Activated CD8-positive, alpha-beta memory T cell treated with anti-CD3 and anti-CD28 coated beads, Interleukin-2, amount 10 ng/mL, durations not matched to agents 7 days and 5 days (primary cell): Measurements from ENCODE around the gene ATF1. TPM values are rescaled to one million over a fixed set of nuclear protein-coding genes. Genes with fewer than 3 reads are reported as not detected.

ENCODE experiments used
- ATAC-seq: fragments of 150-1000 bp; cut with Tn5 transposase; one replicate; pipeline ENCODE4 v1.10.0; 2021; ENCODE audit warnings: moderate library complexity
- CTCF ChIA-PET: fragments of 350-600 bp; sonication (Branson Sonifier 250); formaldehyde crosslinking; loops from one replicate; lab custom pipeline; 2021; ENCODE audit warnings: antibody characterized with exemption; lab: Charles Lee
- DNase-seq: peaks from one replicate; pipeline ENCODE4 v3.0.0-alpha.2; 2020
- H3K27ac Mint-ChIP-seq: one replicate; pipeline ENCODE4 v1.8.0; 2021; ENCODE audit warnings: mild to moderate bottlenecking, mixed read lengths
- H3K27me3 Mint-ChIP-seq: one replicate; pipeline ENCODE4 v1.8.0; 2021; ENCODE audit warnings: mixed read lengths
- H3K36me3 Mint-ChIP-seq: one replicate; pipeline ENCODE4 v1.8.0; 2021; ENCODE audit warnings: mild to moderate bottlenecking, mixed read lengths
- H3K4me1 Mint-ChIP-seq: one replicate; pipeline ENCODE4 v1.8.0; 2021; ENCODE audit warnings: mixed read lengths
- H3K4me3 Mint-ChIP-seq: one replicate; pipeline ENCODE4 v1.8.0; 2021; ENCODE audit warnings: mild to moderate bottlenecking, moderate library complexity, mixed read lengths
- H3K9me3 Mint-ChIP-seq: one replicate; pipeline ENCODE4 v1.8.0; 2022; ENCODE audit warnings: low read depth, mixed read lengths
- total RNA-seq, 2 experiments: library from RNA; stranded (reverse); gene quantifications; one replicate each; pipeline ENCODE4 v1.2.3, GENCODE V29; 2021

Gene ATF1
- total RNA-seq, 2 experiments from 2014 or later, result 29.4 to 44.0 TPM

DNA sequence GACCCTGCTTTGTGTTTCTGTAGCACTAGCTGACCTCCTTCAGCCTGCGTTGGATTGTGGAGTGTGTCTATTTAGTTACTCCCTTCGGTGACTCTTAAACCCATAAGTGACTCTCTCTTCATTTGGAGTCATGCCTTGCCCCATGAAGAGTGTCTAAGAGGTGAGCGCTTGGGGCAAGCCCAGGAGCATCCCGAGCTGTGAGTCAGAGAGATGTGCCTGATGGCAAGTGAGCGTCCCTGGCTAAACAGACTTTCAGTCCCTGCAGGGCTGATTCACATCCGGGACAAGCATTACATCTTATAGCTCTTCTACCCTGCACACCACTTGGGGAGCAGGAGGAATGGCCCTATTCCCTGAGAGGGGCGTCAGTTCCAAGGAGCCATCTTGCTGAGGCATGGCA is 24.3 kb upstream of the ATF1 start:
- no peaks in the 10 kb centered on the region for H3K9me3 Mint-ChIP-seq
- CTCF ChIA-PET, result interaction anchor here (0.6 kb wide), 1 partner anchor 52 kb away, joined by 3 read pairs; no protein-coding TSS in a partner anchor
- DNase-seq (no peak), ATAC-seq (no peak)
- H3K27ac Mint-ChIP-seq, result no peak overlapping the region
- H3K4me3 Mint-ChIP-seq, result no peak overlapping the region
- H3K36me3 Mint-ChIP-seq, result peaks cover 25% of the 10 kb centered on the region
- H3K4me1 Mint-ChIP-seq, result no peaks in the 10 kb centered on the region
- no peaks in the 10 kb centered on the region for H3K27me3 Mint-ChIP-seq

DNA sequence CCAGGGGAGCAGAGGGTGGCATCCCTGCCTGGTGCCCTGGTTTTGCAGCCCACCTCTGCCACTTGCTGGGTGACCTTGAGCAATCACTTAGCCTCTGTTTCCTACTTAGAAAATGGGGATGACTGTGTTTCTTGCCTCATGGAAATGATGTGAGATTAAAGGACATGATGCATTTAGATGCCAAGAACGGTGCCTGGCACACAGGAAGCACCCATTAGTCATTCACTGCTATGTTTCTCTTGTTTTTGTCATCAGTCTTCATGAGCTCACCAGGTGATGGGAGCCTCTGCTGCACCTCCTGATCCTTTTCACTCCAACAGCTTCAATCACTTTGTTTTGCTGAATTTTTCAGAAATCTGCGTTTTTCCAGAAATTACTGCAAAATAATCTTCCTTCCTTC is 23.6 kb upstream of the ATF1 start:
- Mint-ChIP-seq H3K27ac (no peak overlapping the region), H3K4me1 (no peaks in the 10 kb centered on the region), H3K9me3 (no peaks in the 10 kb centered on the region), H3K4me3 (no peak overlapping the region), H3K36me3 (peaks cover 25% of the 10 kb centered on the region), H3K27me3 (no peaks in the 10 kb centered on the region)
- CTCF ChIA-PET, result interaction anchor here (1.3 to 1.4 kb wide), 2 partner anchors 15 to 25 kb away, joined by 3 read pairs; no protein-coding TSS in a partner anchor
- no peak for DNase-seq
- no peak for ATAC-seq

DNA sequence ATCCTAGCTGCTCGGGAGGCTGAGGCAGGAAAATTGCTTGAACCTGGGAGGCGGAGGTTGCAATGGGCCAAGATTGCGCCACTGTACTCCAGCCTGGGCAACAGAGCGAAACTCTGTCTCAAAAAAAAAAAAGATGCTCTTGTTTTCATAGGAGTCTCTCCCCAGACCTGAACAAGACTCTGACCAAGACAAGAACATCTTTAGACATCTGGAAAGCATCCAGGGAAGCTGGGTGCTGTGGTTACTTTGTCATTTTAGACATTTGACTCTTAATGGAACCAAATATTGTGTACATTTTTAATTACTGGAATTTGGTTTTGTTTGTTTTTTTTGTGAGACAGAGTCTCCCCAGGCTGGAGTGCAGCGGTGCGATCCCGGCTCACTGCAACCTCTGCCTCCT is 21.1 kb upstream of the ATF1 start:
- DNase-seq, result no peak
- Mint-ChIP-seq H3K36me3 (peaks cover 26% of the 10 kb centered on the region), H3K9me3 (no peaks in the 10 kb centered on the region), H3K4me1 (no peaks in the 10 kb centered on the region), H3K4me3 (no peak overlapping the region), H3K27me3 (no peaks in the 10 kb centered on the region), H3K27ac (no peak overlapping the region)
- no peak for ATAC-seq
- CTCF ChIA-PET, result no interaction called here

DNA sequence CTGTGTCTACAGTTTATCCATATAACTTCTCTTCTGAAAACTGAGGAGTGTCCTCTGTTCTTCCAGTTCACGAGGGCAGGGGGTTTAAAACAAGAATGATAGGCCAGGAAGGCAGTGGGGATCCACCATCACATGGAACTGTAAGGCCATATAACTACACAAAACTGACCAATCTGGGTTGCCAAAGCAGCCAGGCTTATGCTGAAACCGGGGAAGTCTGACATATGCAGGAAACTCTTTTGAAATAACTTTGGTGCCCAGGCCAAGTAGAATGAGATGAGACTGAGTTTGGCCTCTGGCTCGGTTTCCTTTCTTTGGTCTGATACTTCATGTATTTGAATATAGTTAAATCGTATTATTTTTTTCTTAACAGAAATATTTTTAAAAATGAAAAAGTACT is 18.0 kb upstream of the ATF1 start:
- Mint-ChIP-seq H3K27ac (no peak overlapping the region), H3K36me3 (peaks cover 11% of the 10 kb centered on the region), H3K4me1 (no peaks in the 10 kb centered on the region), H3K9me3 (no peaks in the 10 kb centered on the region), H3K27me3 (no peaks in the 10 kb centered on the region), H3K4me3 (no peak overlapping the region)
- ATAC-seq (no peak), DNase-seq (no peak)
- CTCF ChIA-PET, result no interaction called here

DNA sequence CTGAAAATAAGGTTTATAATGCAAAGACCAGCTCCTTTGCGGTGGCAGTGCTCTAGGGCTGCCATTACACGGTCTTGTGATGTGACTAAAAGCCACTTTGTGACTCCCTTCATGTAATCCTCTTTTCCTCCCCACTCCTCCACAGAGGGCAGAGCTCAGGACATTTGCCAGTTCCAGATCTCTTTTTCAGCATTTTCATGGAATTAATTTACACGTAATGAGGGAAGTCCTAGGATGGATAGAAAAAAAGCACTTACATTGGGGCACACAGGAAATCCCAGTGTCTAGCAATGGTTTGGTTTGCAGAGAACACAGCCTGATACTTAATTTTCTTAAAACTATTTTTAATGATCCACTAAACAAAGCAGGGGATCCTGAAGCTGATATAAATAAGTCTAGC is 17.5 kb upstream of the ATF1 start:
- Mint-ChIP-seq H3K9me3 (no peaks in the 10 kb centered on the region), H3K4me3 (no peak overlapping the region), H3K36me3 (peaks cover 7% of the 10 kb centered on the region), H3K27ac (no peak overlapping the region), H3K4me1 (no peaks in the 10 kb centered on the region), H3K27me3 (no peaks in the 10 kb centered on the region)
- DNase-seq (no peak), ATAC-seq (no peak)
- CTCF ChIA-PET, result no interaction called here

DNA sequence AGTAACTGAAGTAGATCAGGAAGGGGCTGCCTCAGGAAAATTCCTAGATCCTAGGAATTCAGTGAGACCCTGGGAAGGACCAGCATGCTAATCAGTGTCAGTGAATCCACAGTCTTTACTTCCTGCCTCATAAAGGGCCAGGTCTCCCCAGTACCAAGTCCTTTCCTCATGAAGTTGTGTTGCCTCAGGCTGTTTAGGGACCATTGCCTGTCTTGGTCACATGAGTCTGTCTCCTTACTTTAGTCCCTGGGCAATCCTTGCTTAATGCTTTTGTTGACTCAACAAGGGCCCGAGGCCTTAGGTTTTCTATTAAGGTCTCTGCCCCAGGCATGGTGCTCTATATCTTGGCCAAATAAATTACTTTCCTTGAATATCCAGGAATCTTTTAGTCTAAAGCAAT is 16.1 kb upstream of the ATF1 start:
- DNase-seq, result no peak
- no peaks in the 10 kb centered on the region for H3K27me3 Mint-ChIP-seq
- H3K4me3 Mint-ChIP-seq, result no peak overlapping the region
- CTCF ChIA-PET, result no interaction called here
- peaks cover 5% of the 10 kb centered on the region for H3K36me3 Mint-ChIP-seq
- no peaks in the 10 kb centered on the region for H3K4me1 Mint-ChIP-seq
- no peak for ATAC-seq
- H3K27ac Mint-ChIP-seq, result no peak overlapping the region
- H3K9me3 Mint-ChIP-seq, result no peaks in the 10 kb centered on the region

DNA sequence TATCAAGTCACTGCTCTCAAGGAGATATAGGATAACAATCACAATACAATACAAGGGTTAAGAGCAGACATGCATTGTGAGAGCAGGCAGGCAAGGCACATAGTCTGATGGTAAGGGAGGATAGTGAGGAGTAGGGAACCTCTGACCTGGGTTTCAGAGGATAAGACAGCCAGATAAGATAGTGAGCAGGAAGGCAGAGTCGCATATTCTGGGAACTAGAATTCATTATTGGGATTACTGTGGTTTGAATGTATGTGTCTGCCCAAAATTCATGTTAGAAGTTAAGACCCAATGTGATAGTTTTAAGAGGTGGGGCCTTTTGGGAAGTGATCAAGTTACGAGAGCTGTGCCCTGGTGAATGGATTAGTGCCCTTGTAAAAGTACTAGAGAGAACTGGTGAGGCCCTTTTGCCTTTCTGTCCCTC is 14.4 kb upstream of the ATF1 start:
- Mint-ChIP-seq H3K36me3 (peaks cover 3% of the 10 kb centered on the region), H3K4me1 (no peaks in the 10 kb centered on the region), H3K9me3 (no peaks in the 10 kb centered on the region), H3K4me3 (no peak overlapping the region), H3K27me3 (no peaks in the 10 kb centered on the region), H3K27ac (no peak overlapping the region)
- ATAC-seq, result no peak
- CTCF ChIA-PET, result interaction anchor here (0.6 to 1.3 kb wide), 2 partner anchors 14 to 580 kb away, joined by 3 read pairs; no protein-coding TSS in a partner anchor
- no peak for DNase-seq

DNA sequence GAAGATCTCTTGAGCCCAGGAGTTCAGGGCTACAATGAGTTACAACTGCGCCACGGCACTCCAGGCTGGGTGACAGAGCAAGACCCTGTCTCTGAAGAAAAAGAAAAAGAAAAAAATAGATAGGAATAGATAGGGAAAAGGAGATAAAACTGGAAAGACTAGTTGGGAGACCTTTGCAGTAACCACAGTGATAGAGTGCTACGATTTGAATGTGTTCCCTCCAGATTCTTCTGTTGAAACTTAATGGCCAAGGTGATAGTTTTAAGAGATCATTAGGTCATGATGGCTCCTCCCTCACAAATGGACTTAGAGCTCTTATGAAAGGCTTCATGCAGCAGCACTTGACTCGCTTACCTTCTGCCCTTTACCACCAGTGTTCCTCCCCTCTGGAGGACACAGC is 13.5 kb upstream of the ATF1 start:
- CTCF ChIA-PET, result no interaction called here
- Mint-ChIP-seq H3K9me3 (no peaks in the 10 kb centered on the region), H3K4me3 (no peak overlapping the region), H3K27ac (no peak overlapping the region), H3K4me1 (no peaks in the 10 kb centered on the region), H3K36me3 (peaks cover 2% of the 10 kb centered on the region), H3K27me3 (no peaks in the 10 kb centered on the region)
- ATAC-seq, result no peak
- no peak for DNase-seq

DNA sequence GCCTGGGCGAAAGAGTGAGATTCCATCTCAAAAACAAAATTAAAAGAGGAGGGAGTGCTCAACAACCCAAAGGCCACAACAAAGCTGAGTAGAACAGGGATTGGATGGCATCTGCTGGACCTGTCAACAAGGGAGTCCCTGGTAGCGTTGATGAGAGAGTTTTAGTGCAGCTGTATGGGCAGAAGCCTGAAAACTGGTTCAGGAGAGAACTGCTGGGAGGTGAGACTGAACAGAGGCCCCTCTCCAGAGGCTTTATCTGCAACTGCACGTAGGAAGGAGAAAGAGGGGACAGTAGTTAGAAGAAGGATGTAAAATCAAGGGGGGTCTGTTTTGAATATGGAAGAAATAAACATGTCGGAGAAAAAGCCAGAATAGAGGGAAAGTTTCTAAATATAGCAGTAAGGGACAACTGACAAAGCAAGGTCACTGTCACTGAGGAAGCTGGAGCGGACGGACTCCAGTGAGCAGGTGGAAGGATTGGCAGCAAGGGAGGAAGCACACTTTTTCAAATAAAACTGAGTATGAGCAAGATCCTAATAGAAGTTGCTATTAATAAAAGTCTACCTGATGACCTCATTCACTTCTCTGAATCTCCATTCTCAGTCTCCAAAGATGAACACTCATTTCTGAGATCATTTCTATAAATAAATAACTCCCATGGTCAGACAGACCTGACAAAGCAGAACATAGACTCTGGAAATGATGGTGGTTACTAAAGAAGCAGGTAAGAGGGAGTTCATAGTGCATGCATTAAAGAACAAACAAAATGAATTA is 11.8 kb upstream of the ATF1 start:
- Mint-ChIP-seq H3K27ac (no peak overlapping the region), H3K4me1 (peaks cover 2% of the 10 kb centered on the region), H3K4me3 (no peak overlapping the region), H3K9me3 (no peaks in the 10 kb centered on the region), H3K36me3 (no peaks in the 10 kb centered on the region), H3K27me3 (no peaks in the 10 kb centered on the region)
- DNase-seq (no peak), ATAC-seq (no peak)
- CTCF ChIA-PET, result no interaction called here

DNA sequence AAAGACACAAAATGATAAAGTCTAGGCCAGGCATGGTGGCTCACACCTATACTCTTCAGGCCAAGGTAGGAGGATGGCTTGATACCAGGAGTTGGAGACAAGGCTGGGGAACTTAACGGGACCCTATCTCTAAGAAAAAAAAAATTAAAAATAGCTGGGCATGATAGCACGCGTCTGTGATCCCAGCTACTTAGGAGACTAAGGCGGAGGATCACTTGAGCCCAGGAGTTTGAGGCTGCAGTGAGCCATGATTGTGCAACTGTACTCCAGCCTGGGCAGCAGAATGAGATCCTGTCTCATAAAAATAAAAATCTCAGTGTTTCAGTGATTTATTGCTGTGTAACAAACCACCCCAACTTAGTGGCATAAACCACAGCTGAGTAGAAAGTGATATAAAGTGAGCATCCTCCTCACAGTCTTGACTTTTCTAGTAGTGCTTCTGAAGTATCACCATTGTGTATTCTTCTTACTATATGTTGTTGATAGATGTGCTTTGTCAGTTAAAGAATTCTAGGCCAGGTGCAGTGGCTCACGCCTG is 10.6 kb upstream of the ATF1 start:
- ATAC-seq, result no peak
- H3K4me1 Mint-ChIP-seq, result peaks cover 2% of the 10 kb centered on the region
- no peaks in the 10 kb centered on the region for H3K27me3 Mint-ChIP-seq
- H3K36me3 Mint-ChIP-seq, result no peaks in the 10 kb centered on the region
- CTCF ChIA-PET, result interaction anchor here (2.3 kb wide), 1 partner anchor 12 kb away, joined by 9 read pairs; no protein-coding TSS in a partner anchor
- H3K27ac Mint-ChIP-seq, result no peak overlapping the region
- DNase-seq, result no peak
- no peak overlapping the region for H3K4me3 Mint-ChIP-seq
- no peaks in the 10 kb centered on the region for H3K9me3 Mint-ChIP-seq

DNA sequence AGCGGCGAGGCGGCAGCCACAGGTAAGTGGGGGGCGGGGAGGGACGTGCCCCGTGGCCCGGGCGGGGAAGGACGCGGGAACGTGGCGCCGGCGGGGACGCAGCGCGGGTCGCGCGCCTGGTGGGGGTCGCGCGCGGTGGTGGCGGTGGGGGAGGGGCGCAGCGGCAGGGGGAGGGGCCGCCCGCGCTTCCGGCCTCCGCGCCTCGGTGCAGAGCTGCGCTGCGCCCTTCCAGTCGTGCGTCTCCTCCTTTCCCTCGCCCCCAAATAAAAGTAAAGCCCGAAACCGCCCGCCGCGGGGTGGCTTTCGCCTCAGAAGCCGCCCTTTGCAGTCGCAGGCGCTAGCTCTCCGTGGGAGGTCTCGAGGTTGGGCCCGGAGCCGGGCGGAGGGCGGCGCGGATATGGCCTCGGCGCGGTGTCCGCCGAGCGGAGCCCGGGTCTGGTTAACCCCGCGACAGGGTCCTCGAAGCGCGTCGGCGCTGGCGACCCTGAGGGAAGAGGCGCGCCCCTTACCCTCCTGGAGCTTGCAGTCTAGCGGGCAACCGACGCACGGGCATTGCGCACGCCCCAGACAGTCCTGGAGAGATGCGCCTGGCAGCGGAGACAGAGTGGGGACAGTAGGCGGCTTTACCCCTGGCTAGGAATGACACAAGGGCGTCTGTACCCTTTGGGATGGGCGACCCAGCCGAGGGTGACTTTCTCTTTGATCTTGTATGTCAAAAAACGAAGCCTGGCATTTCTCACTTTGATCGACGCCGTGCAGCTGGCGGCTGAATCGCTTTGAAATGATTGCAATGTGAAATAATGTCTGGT is 589 bp downstream of the ATF1 start:
- CTCF ChIA-PET, result interaction anchor here (0.9 to 4.1 kb wide), 32 partner anchors 9 to 579 kb away, joined by 3 to 46 read pairs (median 4); partner anchors contain the start of genes DAZAP2, DIP2B, LETMD1 and SLC11A2
- DNase-seq (peak; percentile 84), ATAC-seq (peak; percentile 66)
- peaks cover 3% of the 10 kb centered on the region for H3K9me3 Mint-ChIP-seq
- peaks cover 15% of the 10 kb centered on the region for H3K36me3 Mint-ChIP-seq
- peaks cover 32% of the 10 kb centered on the region for H3K4me1 Mint-ChIP-seq
- peak overlapping the region; percentile 85 for H3K4me3 Mint-ChIP-seq
- peak overlapping the region; percentile 95 for H3K27ac Mint-ChIP-seq
- H3K27me3 Mint-ChIP-seq, result no peaks in the 10 kb centered on the region

DNA sequence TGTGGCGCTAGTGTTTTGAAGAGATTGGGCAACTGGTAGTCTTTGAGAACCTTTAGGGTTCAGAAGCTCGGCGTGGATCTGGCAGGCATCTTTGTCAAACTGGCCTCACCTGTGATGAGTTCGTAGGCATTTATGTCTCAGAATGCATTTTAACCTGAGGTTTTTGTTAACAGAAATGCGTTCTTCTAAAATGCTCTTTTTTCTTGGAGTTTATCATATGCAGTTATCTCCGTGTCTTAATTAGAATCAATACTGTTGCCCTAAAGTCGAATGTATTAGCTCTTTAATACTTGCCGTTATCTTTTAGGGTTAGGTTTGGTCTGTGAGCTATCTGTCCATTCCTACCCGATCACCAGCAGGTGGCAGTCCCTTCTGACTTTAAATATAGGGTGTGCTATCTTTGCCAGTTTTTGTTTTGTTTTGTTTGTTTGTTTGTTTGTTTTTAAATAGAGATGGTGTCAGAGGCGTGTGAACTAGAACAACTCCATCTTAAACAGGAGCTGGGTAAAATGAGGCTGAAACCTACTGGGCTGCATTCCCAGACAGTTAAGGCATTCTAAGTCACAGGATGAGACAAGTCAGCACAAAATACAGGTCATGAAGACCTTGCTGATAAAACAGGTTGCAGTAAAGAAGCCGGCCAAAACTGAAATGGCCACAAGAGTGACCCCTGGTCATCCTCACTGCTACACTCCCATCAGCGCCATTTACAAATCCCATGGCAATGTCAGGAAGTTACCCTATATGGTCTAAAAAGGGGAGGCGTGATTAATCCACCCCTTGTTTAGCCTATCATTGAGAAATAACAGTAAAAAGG is 1.4 kb downstream of the ATF1 start:
- Mint-ChIP-seq H3K4me1 (peaks cover 32% of the 10 kb centered on the region), H3K36me3 (peaks cover 17% of the 10 kb centered on the region), H3K9me3 (peaks cover 3% of the 10 kb centered on the region), H3K4me3 (peak overlapping the region; percentile 85), H3K27ac (peak overlapping the region; percentile 94), H3K27me3 (no peaks in the 10 kb centered on the region)
- DNase-seq (peak; percentile 80), ATAC-seq (peak; percentile 38)
- CTCF ChIA-PET, result interaction anchor here (0.9 to 4.1 kb wide), 33 partner anchors 9 to 578 kb away, joined by 3 to 46 read pairs (median 4); partner anchors contain the start of genes DAZAP2, DIP2B, LETMD1 and SLC11A2
